ENCODE data around the gene RAVER2. TPM values are rescaled to one million over a fixed set of nuclear protein-coding genes. Genes with fewer than 3 reads are reported as not detected.
A peak's percentile ranks its signal among the peaks of the same experiment; 100 is the strongest.

The RAVER2 gene
- total RNA-seq, 1 experiment from 2014 or later, result 2.4 TPM

GRCh38 chr1:64877151-64877550, 132.3 kb downstream of the RAVER2 start:
- DNase-seq (ENCODE audit: low read depth), result no peak

GRCh38 chr1:64877598-64877997, 132.7 kb downstream of the RAVER2 start:
- DNase-seq (ENCODE audit: low read depth), result no peak

- no peak for DNase-seq (ENCODE audit: low read depth)
These were observed 133.2 kb downstream of the RAVER2 start for GRCh38 chr1:64878090-64878489.

GRCh38 chr1:64878931-64879611, 134.2 kb downstream of the RAVER2 start:
- DNase-seq (ENCODE audit: low read depth), result no peak

GRCh38 chr1:64880449-64880848, 135.6 kb downstream of the RAVER2 start:
- no peak for DNase-seq (ENCODE audit: low read depth)

- DNase-seq (ENCODE audit: low read depth), result peak; percentile 15
These were observed 136.4 kb downstream of the RAVER2 start for GRCh38 chr1:64881281-64881680.

Other genes with a start within 250 kb of the RAVER2 start
- gene JAK1, start 221.5 kb downstream of the RAVER2 start, total RNA-seq (2014; rRNA removed; shearing (Covaris generic)), result 59.0 and 72.1 TPM in 2 replicates

Data from RPMI7951 (cell line).